HEK293 (cell line): ENCODE data around the gene DPCD.

ENCODE experiments used
- GFI1B ChIP-seq: fragments of 450-650 bp; formaldehyde crosslinking; IDR thresholded peaks from 2 replicates; pipeline ENCODE4 v1.5.1; 2016; ENCODE audit warnings: missing biosample characterization, missing genetic modification characterization
- HOXA7 ChIP-seq: sonication (generic); formaldehyde crosslinking; IDR thresholded peaks from 2 replicates; pipeline ENCODE4 v1.8.1; 2022; ENCODE audit warnings: missing genetic modification reagents, borderline replicate concordance
- HOXD13 ChIP-seq: sonication (generic); formaldehyde crosslinking; IDR thresholded peaks from 2 replicates; pipeline ENCODE4 v1.8.0; 2022; ENCODE audit warnings: missing genetic modification reagents, borderline replicate concordance
- SP3 ChIP-seq: fragments of 450-650 bp; formaldehyde crosslinking; IDR thresholded peaks from 2 replicates; pipeline ENCODE4 v1.5.1; 2016; ENCODE audit warnings: missing biosample characterization, missing genetic modification characterization
- TRIM28 ChIP-seq: IDR thresholded peaks from 2 replicates; pipeline ENCODE4 v1.6.1; 2011; ENCODE audit warnings: low read length, control low read depth, borderline replicate concordance
- ZBTB1 ChIP-seq: fragments of 450-650 bp; formaldehyde crosslinking; IDR thresholded peaks from 2 replicates; pipeline ENCODE4 v1.5.1; 2016; ENCODE audit warnings: missing biosample characterization, missing genetic modification characterization
- ZBTB8A ChIP-seq: fragments of 450-650 bp; formaldehyde crosslinking; IDR thresholded peaks from 2 replicates; pipeline ENCODE4 v1.5.1; 2016; ENCODE audit warnings: missing biosample characterization, missing genetic modification characterization
- ZNF223 ChIP-seq: fragments of 450-650 bp; formaldehyde crosslinking; IDR thresholded peaks from 2 replicates; pipeline ENCODE4 v1.5.1; 2016; ENCODE audit warnings: missing biosample characterization, missing genetic modification characterization
- ZNF24 ChIP-seq: fragments of 450-650 bp; formaldehyde crosslinking; IDR thresholded peaks from 2 replicates; pipeline ENCODE4 v1.5.1; 2016; ENCODE audit warnings: missing biosample characterization, missing genetic modification characterization
- ZNF354C ChIP-seq: fragments of 450-650 bp; formaldehyde crosslinking; IDR thresholded peaks from 2 replicates; pipeline ENCODE4 v1.5.1; 2016; ENCODE audit warnings: missing biosample characterization, missing genetic modification characterization, low read depth, borderline replicate concordance
- ZNF558 ChIP-seq: fragments of 450-650 bp; formaldehyde crosslinking; IDR thresholded peaks from 2 replicates; pipeline ENCODE4 v1.5.1; 2016; ENCODE audit warnings: missing biosample characterization, missing genetic modification characterization
- ZNF600 ChIP-seq: fragments of 450-650 bp; formaldehyde crosslinking; IDR thresholded peaks from 2 replicates; pipeline ENCODE4 v1.5.1; 2016; ENCODE audit warnings: missing biosample characterization, missing genetic modification characterization
- ZNF624 ChIP-seq: fragments of 450-650 bp; formaldehyde crosslinking; IDR thresholded peaks from 2 replicates; pipeline ENCODE4 v1.5.1; 2017; ENCODE audit warnings: missing biosample characterization, missing genetic modification characterization
- ZNF664 ChIP-seq: fragments of 450-650 bp; formaldehyde crosslinking; IDR thresholded peaks from 2 replicates; pipeline ENCODE4 v1.5.1; 2016; ENCODE audit warnings: missing biosample characterization, missing genetic modification characterization
- ZNF707 ChIP-seq: fragments of 450-650 bp; formaldehyde crosslinking; IDR thresholded peaks from 2 replicates; pipeline ENCODE4 v1.5.1; 2016; ENCODE audit warnings: missing biosample characterization, missing genetic modification characterization
- TF ChIP-seq, protein P1 (sequence below): fragments of 450-650 bp; formaldehyde crosslinking; conservative IDR thresholded peaks from 2 replicates; pipeline ENCODE4 v1.5.1; 2016; ENCODE audit warnings: low read depth, missing biosample characterization, missing genetic modification characterization
- TF ChIP-seq, protein P2 (sequence below): fragments of 450-650 bp; formaldehyde crosslinking; IDR thresholded peaks from 2 replicates; pipeline ENCODE4 v1.5.1; 2016; ENCODE audit warnings: missing biosample characterization, missing genetic modification characterization
- TF ChIP-seq, protein P3 (sequence below): fragments of 450-650 bp; formaldehyde crosslinking; IDR thresholded peaks from 2 replicates; pipeline ENCODE4 v1.5.1; 2016; ENCODE audit warnings: missing biosample characterization, missing genetic modification characterization, borderline replicate concordance
- TF ChIP-seq, protein P4 (sequence below): sonication (generic); formaldehyde crosslinking; IDR thresholded peaks from 2 replicates; pipeline ENCODE4 v1.8.1; 2022; ENCODE audit warnings: mild to moderate bottlenecking, moderate library complexity, missing genetic modification reagents
- TF ChIP-seq, protein P5 (sequence below): fragments of 450-650 bp; formaldehyde crosslinking; IDR thresholded peaks from 2 replicates; pipeline ENCODE4 v1.5.1; 2016; ENCODE audit warnings: missing biosample characterization, missing genetic modification characterization
- TF ChIP-seq, protein P6 (sequence below): fragments of 450-650 bp; formaldehyde crosslinking; IDR thresholded peaks from 2 replicates; pipeline ENCODE4 v1.5.1; 2017; ENCODE audit warnings: missing biosample characterization, missing genetic modification characterization
- TF ChIP-seq, protein P7 (sequence below): fragments of 450-650 bp; formaldehyde crosslinking; IDR thresholded peaks from 2 replicates; pipeline ENCODE4 v1.5.1; 2016; ENCODE audit warnings: missing biosample characterization, missing genetic modification characterization

DPCD gene

DNA sequence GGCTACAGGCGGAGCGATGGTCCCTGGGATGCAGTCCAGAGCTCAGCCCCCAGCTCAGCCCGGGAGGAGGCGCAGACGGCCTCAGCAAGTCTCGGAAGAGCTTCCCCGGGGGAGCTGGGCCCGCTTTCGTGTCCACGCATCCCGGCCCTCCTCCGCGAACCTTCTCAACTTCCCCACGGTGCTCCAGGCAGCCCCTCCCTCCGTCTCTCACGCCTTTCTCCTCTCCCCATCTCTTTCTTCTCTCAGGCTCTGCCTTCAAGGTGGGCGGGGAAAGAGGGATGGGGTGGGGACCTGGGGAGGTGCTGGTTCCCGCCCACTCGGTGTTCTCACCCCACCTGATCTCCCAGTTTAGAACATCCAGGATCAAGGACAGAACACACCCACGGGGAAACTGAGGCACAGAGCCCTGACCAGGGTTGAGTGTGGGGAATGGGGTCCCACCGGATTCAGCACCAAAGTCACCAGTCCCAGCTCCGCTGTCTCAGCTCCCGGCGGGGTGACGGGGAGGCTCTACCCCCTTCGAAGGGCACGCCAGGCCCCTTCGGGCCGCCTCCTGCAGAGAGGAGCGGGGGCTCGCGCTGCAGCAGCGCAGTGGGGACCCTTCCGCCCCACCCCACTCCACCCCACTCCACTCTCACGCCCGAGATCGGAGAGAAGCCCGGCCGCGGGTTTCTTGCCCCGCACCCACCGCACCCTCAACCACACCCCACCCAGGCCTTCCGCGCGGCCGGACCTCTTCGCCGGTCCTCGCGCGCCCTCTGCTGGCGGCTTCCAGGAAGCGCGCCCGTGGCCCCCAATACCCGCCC is 18.3 kb upstream of the DPCD start (continued):
- peak; percentile 48; the same call in 1 of the 2 replicates for TF ChIP-seq ZNF24
- TF ChIP-seq, protein P1, sequence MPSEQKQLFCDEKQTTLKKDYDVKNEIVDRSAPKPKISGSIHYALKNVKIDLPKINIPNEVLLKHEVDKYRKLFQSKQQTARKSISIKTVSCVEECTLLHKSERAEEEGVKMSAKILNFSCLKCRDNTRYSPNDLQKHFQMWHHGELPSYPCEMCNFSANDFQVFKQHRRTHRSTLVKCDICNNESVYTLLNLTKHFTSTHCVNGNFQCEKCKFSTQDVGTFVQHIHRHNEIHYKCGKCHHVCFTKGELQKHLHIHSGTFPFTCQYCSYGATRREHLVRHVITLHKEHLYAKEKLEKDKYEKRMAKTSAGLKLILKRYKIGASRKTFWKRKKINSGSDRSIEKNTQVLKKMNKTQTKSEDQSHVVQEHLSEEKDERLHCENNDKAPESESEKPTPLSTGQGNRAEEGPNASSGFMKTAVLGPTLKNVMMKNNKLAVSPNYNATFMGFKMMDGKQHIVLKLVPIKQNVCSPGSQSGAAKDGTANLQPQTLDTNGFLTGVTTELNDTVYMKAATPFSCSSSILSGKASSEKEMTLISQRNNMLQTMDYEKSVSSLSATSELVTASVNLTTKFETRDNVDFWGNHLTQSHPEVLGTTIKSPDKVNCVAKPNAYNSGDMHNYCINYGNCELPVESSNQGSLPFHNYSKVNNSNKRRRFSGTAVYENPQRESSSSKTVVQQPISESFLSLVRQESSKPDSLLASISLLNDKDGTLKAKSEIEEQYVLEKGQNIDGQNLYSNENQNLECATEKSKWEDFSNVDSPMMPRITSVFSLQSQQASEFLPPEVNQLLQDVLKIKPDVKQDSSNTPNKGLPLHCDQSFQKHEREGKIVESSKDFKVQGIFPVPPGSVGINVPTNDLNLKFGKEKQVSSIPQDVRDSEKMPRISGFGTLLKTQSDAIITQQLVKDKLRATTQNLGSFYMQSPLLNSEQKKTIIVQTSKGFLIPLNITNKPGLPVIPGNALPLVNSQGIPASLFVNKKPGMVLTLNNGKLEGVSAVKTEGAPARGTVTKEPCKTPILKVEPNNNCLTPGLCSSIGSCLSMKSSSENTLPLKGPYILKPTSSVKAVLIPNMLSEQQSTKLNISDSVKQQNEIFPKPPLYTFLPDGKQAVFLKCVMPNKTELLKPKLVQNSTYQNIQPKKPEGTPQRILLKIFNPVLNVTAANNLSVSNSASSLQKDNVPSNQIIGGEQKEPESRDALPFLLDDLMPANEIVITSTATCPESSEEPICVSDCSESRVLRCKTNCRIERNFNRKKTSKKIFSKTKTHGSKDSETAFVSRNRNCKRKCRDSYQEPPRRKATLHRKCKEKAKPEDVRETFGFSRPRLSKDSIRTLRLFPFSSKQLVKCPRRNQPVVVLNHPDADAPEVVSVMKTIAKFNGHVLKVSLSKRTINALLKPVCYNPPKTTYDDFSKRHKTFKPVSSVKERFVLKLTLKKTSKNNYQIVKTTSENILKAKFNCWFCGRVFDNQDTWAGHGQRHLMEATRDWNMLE (tag by site-specific recombination), result no peak
- TF ChIP-seq ZNF558 (tag by site-specific recombination), result no peak
- TF ChIP-seq ZNF223 (tag by site-specific recombination), result no peak
- TF ChIP-seq ZNF707 (tag by site-specific recombination), result no peak
- no peak for TF ChIP-seq ZNF624 (tag by site-specific recombination)
- no peak for TF ChIP-seq HOXD13 (CRISPR knock-in tag)
- TF ChIP-seq, protein P2, sequence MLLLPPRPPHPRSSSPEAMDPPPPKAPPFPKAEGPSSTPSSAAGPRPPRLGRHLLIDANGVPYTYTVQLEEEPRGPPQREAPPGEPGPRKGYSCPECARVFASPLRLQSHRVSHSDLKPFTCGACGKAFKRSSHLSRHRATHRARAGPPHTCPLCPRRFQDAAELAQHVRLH, result 0 out of 2 replicates have a peak, but pooled peaks have one; percentile 46
- no peak for TF ChIP-seq ZNF600
- TF ChIP-seq, protein P3, sequence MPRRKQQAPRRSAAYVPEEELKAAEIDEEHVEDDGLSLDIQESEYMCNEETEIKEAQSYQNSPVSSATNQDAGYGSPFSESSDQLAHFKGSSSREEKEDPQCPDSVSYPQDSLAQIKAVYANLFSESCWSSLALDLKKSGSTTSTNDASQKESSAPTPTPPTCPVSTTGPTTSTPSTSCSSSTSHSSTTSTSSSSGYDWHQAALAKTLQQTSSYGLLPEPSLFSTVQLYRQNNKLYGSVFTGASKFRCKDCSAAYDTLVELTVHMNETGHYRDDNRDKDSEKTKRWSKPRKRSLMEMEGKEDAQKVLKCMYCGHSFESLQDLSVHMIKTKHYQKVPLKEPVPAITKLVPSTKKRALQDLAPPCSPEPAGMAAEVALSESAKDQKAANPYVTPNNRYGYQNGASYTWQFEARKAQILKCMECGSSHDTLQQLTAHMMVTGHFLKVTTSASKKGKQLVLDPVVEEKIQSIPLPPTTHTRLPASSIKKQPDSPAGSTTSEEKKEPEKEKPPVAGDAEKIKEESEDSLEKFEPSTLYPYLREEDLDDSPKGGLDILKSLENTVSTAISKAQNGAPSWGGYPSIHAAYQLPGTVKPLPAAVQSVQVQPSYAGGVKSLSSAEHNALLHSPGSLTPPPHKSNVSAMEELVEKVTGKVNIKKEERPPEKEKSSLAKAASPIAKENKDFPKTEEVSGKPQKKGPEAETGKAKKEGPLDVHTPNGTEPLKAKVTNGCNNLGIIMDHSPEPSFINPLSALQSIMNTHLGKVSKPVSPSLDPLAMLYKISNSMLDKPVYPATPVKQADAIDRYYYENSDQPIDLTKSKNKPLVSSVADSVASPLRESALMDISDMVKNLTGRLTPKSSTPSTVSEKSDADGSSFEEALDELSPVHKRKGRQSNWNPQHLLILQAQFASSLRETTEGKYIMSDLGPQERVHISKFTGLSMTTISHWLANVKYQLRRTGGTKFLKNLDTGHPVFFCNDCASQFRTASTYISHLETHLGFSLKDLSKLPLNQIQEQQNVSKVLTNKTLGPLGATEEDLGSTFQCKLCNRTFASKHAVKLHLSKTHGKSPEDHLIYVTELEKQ (tag by site-specific recombination), result no peak
- TF ChIP-seq ZBTB1 (tag by site-specific recombination), result peak; percentile 97
- TF ChIP-seq, protein P4, sequence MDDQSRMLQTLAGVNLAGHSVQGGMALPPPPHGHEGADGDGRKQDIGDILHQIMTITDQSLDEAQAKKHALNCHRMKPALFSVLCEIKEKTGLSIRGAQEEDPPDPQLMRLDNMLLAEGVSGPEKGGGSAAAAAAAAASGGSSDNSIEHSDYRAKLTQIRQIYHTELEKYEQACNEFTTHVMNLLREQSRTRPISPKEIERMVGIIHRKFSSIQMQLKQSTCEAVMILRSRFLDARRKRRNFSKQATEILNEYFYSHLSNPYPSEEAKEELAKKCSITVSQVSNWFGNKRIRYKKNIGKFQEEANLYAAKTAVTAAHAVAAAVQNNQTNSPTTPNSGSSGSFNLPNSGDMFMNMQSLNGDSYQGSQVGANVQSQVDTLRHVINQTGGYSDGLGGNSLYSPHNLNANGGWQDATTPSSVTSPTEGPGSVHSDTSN (CRISPR knock-in tag), result no peak; the same call in 1 of the 2 replicates
- TF ChIP-seq, protein P5, sequence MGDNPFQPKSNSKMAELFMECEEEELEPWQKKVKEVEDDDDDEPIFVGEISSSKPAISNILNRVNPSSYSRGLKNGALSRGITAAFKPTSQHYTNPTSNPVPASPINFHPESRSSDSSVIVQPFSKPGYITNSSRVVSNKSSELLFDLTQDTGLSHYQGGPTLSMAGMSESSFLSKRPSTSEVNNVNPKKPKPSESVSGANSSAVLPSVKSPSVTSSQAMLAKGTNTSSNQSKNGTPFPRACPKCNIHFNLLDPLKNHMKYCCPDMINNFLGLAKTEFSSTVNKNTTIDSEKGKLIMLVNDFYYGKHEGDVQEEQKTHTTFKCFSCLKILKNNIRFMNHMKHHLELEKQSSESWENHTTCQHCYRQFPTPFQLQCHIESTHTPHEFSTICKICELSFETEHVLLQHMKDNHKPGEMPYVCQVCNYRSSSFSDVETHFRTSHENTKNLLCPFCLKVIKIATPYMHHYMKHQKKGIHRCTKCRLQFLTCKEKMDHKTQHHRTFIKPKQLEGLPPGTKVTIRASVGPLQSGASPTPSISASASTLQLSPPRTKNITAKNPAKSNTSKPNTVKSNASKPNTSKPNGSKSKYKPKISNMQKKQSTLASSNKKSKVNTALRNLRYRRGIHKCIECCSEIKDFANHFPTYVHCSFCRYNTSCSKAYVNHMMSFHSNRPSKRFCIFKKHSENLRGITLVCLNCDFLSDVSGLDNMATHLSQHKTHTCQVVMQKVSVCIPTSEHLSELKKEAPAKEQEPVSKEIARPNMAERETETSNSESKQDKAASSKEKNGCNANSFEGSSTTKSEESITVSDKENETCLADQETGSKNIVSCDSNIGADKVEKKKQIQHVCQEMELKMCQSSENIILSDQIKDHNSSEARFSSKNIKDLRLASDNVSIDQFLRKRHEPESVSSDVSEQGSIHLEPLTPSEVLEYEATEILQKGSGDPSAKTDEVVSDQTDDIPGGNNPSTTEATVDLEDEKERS (tag by site-specific recombination), result no peak
- TF ChIP-seq, protein P6, sequence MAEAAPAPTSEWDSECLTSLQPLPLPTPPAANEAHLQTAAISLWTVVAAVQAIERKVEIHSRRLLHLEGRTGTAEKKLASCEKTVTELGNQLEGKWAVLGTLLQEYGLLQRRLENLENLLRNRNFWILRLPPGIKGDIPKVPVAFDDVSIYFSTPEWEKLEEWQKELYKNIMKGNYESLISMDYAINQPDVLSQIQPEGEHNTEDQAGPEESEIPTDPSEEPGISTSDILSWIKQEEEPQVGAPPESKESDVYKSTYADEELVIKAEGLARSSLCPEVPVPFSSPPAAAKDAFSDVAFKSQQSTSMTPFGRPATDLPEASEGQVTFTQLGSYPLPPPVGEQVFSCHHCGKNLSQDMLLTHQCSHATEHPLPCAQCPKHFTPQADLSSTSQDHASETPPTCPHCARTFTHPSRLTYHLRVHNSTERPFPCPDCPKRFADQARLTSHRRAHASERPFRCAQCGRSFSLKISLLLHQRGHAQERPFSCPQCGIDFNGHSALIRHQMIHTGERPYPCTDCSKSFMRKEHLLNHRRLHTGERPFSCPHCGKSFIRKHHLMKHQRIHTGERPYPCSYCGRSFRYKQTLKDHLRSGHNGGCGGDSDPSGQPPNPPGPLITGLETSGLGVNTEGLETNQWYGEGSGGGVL (tag by site-specific recombination), result peak; percentile 53; the same call in 1 of the 2 replicates
- no peak for TF ChIP-seq HOXA7 (CRISPR knock-in tag)
- peak; percentile 84; the same call in 1 of the 2 replicates for TF ChIP-seq ZBTB8A
- TF ChIP-seq, protein P7, sequence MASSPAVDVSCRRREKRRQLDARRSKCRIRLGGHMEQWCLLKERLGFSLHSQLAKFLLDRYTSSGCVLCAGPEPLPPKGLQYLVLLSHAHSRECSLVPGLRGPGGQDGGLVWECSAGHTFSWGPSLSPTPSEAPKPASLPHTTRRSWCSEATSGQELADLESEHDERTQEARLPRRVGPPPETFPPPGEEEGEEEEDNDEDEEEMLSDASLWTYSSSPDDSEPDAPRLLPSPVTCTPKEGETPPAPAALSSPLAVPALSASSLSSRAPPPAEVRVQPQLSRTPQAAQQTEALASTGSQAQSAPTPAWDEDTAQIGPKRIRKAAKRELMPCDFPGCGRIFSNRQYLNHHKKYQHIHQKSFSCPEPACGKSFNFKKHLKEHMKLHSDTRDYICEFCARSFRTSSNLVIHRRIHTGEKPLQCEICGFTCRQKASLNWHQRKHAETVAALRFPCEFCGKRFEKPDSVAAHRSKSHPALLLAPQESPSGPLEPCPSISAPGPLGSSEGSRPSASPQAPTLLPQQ, result peak; percentile 29
- peak; percentile 93 for TF ChIP-seq SP3 (tag by site-specific recombination)
- TF ChIP-seq GFI1B (tag by site-specific recombination), result peak; percentile 12; the same call in 1 of the 2 replicates
- TF ChIP-seq ZNF354C, result no peak
- no peak for TF ChIP-seq ZNF664
- TF ChIP-seq TRIM28, result no peak
